Fibroblast of pulmonary artery (primary cell): Measurements from ENCODE around the gene SLAIN2.
"Not testable (repeated sequence)": the region's sequence is repeated elsewhere in the genome, so short reads cannot be mapped to it uniquely, and the experiment has no call there.

Source experiments
- DNase-seq: peaks from one replicate; pipeline ENCODE4 v3.0.0-alpha.2; 2010; ENCODE audit warnings: low read depth
- H3K4me3 ChIP-seq: replicated peaks from 2 replicates; pipeline ENCODE4 v1.5.1; 2011; ENCODE audit warnings: low read depth, mild to moderate bottlenecking, control low read depth, low read length, moderate library complexity
- TF ChIP-seq, protein P1 (sequence below): IDR thresholded peaks from 2 replicates; pipeline ENCODE4 v1.5.1; 2011; ENCODE audit warnings: mild to moderate bottlenecking, control low read depth, low read length, inconsistent platforms; ENCODE audit errors: missing control alignments

The SLAIN2 gene

DNA sequence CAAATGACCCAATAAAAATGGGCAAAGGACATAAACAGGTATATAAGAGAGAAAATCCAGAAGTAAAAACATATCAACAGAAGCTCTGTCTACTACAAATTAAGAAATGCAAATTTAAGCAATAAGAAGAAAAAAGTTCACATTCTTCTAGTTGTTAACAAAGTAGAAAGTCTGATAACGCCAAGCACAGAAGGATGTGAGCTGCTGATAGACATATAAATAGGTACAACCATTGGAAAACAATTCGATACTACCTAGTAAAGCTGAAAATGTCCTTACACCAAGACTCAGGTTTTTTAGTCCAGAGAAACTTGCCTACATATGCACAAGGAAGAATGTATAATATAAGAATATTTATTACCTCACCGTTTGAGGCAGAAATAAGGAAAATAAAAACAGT lies 35.8 kb upstream of the SLAIN2 start:
- H3K4me3 ChIP-seq, result no peak overlapping the region
- TF ChIP-seq, protein P1, sequence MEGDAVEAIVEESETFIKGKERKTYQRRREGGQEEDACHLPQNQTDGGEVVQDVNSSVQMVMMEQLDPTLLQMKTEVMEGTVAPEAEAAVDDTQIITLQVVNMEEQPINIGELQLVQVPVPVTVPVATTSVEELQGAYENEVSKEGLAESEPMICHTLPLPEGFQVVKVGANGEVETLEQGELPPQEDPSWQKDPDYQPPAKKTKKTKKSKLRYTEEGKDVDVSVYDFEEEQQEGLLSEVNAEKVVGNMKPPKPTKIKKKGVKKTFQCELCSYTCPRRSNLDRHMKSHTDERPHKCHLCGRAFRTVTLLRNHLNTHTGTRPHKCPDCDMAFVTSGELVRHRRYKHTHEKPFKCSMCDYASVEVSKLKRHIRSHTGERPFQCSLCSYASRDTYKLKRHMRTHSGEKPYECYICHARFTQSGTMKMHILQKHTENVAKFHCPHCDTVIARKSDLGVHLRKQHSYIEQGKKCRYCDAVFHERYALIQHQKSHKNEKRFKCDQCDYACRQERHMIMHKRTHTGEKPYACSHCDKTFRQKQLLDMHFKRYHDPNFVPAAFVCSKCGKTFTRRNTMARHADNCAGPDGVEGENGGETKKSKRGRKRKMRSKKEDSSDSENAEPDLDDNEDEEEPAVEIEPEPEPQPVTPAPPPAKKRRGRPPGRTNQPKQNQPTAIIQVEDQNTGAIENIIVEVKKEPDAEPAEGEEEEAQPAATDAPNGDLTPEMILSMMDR, result no peak
- DNase-seq, result no peak

DNA sequence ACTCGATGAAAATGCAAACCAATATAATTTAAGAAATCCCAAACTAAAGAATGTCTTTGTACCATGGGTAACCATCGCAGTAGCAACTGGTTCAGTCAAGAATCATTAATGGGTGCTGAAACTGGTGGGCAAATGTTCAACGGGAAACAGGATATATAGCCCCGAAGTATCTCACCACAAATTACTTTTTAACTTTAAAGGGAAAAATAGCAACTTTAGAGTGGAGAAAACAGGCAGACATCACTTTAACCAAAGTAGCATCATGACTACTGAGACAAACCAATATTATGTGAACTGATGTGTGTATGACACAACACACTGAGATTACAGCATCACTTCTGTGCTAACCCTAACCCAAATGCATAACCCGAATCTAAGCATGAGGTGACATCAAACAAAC lies 33.8 kb upstream of the SLAIN2 start:
- no peak overlapping the region for H3K4me3 ChIP-seq
- TF ChIP-seq, protein P1, result no peak
- no peak for DNase-seq

DNA sequence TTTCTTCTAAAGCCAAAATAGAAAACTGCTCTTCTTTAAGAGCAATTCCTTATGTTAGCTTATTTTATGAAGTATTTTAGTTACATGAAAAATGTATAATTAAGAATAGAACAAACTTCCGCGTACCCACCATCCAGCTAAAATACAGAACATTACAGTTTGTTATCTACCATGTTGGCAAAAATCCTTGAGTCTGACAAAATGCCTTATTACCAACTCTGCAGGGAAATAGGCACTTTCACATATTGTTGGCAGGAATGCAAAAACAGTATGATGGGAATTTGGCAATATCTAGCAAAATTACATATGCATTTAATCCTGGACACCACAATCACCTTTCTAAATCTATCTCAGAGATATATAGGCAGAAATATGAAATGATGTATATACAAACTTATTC lies 32.4 kb upstream of the SLAIN2 start:
- TF ChIP-seq, protein P1, result no peak
- H3K4me3 ChIP-seq, result no peak overlapping the region
- DNase-seq, result no peak

DNA sequence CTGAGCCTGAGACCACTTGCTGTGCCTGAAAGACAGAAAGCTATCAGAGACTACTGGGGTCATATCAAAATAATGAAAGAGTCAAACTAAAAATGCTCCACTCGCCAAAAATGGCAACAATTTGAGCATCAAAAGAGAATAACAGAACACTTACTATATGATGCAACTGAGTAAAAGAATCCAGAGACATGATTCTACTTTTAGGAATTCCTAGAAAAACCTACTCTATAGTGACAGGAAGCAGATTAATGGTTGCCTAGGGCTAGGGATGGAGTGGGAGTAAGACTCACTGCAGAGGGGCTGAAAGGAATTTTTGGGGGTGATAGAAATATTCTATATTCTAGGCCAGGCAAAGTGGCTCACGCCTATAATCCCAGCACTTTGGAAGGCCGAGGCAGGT lies 29.4 kb upstream of the SLAIN2 start:
- DNase-seq, result no peak
- TF ChIP-seq, protein P1, result no peak
- H3K4me3 ChIP-seq, result no peak overlapping the region

DNA sequence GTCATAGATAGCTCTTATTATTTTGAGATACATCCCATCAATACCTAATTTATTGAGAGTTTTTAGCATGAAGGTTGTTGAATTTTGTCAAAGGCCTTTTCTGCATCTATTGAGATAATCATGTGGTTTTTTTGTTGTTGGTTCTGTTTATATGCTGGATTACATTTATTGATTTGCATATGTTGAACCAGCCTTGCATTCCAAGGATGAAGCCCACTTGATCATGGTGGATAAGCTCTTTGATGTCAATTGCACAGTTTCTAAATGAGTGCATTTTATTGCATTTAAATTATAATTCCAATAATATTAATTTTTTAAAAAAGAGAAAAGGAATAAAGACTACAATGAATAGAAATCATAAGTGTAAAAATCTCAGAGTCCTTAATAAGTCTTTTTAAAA lies 26.6 kb upstream of the SLAIN2 start:
- not testable (repeated sequence) for DNase-seq, H3K4me3 ChIP-seq

DNA sequence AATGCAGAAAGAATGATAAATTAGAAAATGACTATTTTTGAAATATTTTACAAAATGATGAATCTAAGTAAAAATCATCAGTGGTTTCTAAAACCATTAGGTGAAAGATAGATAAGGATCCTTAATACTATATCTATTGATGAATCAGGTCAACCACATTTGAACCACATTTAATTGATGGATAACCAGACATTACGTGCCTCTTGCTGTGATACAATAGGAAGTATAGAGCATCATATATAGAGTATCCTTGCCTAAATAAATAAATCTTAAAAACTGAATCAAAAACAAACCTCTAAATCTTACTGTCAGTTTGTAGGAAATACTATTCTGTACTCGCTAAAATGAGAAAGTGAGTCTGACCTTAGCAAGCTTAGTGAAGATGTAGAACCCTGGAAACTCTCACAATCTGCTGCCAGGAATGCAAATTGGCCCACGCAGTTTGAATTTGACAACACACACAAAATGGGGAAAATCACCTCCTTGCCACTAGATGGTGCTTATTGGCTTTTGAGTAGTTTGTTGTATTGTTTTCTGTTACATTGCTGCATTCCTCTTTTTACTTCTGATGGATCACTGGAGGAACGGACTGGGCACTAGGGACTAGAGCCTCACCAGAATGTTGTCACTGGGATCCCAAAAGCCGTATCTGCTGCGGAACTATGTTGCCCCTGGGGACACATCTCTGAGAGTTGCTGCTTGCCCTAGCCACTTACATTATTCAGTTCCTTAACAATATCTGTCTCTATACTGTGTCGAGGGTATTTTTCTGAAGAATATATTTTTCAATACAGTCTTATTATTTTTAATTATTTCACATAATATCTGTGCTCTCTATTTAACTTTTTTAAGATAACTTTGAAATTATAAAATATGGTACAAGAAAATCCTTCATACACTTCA lies 25.4 kb upstream of the SLAIN2 start:
- H3K4me3 ChIP-seq, result no peak overlapping the region
- TF ChIP-seq, protein P1, result peak; percentile 83
- peak; percentile 83 for DNase-seq

DNA sequence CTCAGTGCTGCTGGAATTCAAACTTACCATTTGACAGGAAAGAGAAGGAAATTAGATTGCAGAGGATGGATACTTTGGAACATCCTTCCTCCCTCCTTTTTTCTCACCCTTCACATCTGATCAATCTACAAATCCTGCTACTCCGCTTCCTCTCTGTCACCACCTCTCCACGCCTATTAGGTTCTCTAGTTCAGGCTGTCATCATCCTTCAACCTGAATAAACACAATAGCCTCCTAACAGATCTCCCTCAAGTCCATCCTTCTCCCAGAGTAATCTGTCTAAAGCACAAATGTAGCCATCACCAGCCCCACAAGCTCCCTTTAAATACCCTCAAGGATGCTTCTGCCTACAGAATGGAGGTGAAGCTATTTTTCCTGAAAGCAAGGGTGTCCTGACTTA lies 20.0 kb upstream of the SLAIN2 start:
- H3K4me3 ChIP-seq, result no peak overlapping the region
- DNase-seq, result no peak
- TF ChIP-seq, protein P1, result no peak
